Memory B cell (primary cell): ENCODE data around the gene HOXB4.

Experiments
- ATAC-seq: fragments of 150-1000 bp; cut with Tn5 transposase; 2 replicates; pipeline ENCODE4 v1.10.0; 2021; ENCODE audit warnings: low read depth, mild to moderate bottlenecking, moderate library complexity
- DNase-seq, 2 donors: peaks; one replicate each; pipeline ENCODE4 v3.0.0; 2022; ENCODE audit warnings: low spot score in 2 of 2
- H3K27ac Mint-ChIP-seq: one replicate; pipeline ENCODE4 v1.8.0; 2022; ENCODE audit warnings: mild to moderate bottlenecking, moderate library complexity, mixed read lengths
- H3K27me3 Mint-ChIP-seq: one replicate; pipeline ENCODE4 v1.8.0; 2022; ENCODE audit warnings: mixed read lengths
- H3K36me3 Mint-ChIP-seq: one replicate; pipeline ENCODE4 v1.8.0; 2022; ENCODE audit warnings: mild to moderate bottlenecking, mixed read lengths
- H3K4me1 Mint-ChIP-seq: one replicate; pipeline ENCODE4 v1.8.0; 2022; ENCODE audit warnings: mixed read lengths
- H3K4me3 Mint-ChIP-seq: one replicate; pipeline ENCODE4 v1.8.0; 2022; ENCODE audit warnings: mild to moderate bottlenecking, moderate library complexity, mixed read lengths
- H3K9me3 Mint-ChIP-seq: one replicate; pipeline ENCODE4 v1.8.0; 2022; ENCODE audit warnings: mixed read lengths

Gene HOXB4

GRCh38 chr17:48530208-48530886 is 47.8 kb downstream of the HOXB4 start:
- Mint-ChIP-seq H3K27ac (no peak overlapping the region), H3K9me3 (no peaks in the 10 kb centered on the region), H3K36me3 (no peaks in the 10 kb centered on the region), H3K4me3 (no peak overlapping the region), H3K27me3 (peaks cover 19% of the 10 kb centered on the region), H3K4me1 (no peaks in the 10 kb centered on the region)
- no peak for DNase-seq
- ATAC-seq: no peak

- Mint-ChIP-seq H3K36me3 (no peaks in the 10 kb centered on the region), H3K4me3 (no peak overlapping the region), H3K27ac (no peak overlapping the region), H3K27me3 (peaks cover 22% of the 10 kb centered on the region), H3K4me1 (no peaks in the 10 kb centered on the region), H3K9me3 (no peaks in the 10 kb centered on the region)
- DNase-seq: no peak
- ATAC-seq: no peak
Observed at GRCh38 chr17:48529683-48530009, 48.5 kb downstream of the HOXB4 start.

- no peak for ATAC-seq
- H3K9me3 Mint-ChIP-seq: no peaks in the 10 kb centered on the region
- no peak for DNase-seq
- no peaks in the 10 kb centered on the region for H3K4me1 Mint-ChIP-seq
- H3K27ac Mint-ChIP-seq: no peak overlapping the region
- peaks cover 22% of the 10 kb centered on the region for H3K27me3 Mint-ChIP-seq
- no peak overlapping the region for H3K4me3 Mint-ChIP-seq
- no peaks in the 10 kb centered on the region for H3K36me3 Mint-ChIP-seq
Observed at GRCh38 chr17:48528936-48529682, 49.0 kb downstream of the HOXB4 start.

GRCh38 chr17:48528153-48528935 is 49.8 kb downstream of the HOXB4 start:
- H3K27me3 Mint-ChIP-seq: peaks cover 24% of the 10 kb centered on the region
- no peaks in the 10 kb centered on the region for H3K36me3 Mint-ChIP-seq
- H3K4me3 Mint-ChIP-seq: no peak overlapping the region
- DNase-seq (no peak), ATAC-seq (no peak)
- H3K27ac Mint-ChIP-seq: no peak overlapping the region
- H3K4me1 Mint-ChIP-seq: no peaks in the 10 kb centered on the region
- no peaks in the 10 kb centered on the region for H3K9me3 Mint-ChIP-seq

DNA sequence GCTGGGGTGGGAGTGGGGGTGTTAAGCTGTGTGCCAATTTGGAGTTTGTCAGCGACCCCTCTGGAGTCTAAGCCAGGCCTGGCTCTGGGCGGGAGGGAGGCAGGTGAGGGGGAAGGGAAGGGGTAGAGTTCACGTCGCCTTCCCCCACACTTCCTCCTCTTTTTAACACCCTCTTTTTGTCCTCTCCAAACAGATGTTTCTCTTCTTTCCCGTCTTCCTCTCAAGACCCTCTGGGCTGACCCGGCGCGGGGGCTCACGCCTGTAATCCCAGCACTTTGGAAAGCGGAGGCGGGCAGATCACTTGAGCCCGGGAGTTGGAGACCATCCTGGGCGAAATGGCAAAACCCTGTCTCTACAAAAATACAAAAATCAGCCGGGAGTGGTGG is 50.6 kb downstream of the HOXB4 start:
- H3K27me3 Mint-ChIP-seq: peaks cover 24% of the 10 kb centered on the region
- no peaks in the 10 kb centered on the region for H3K36me3 Mint-ChIP-seq
- DNase-seq: no peak
- no peak overlapping the region for H3K4me3 Mint-ChIP-seq
- no peaks in the 10 kb centered on the region for H3K9me3 Mint-ChIP-seq
- no peak for ATAC-seq
- H3K4me1 Mint-ChIP-seq: no peaks in the 10 kb centered on the region
- H3K27ac Mint-ChIP-seq: no peak overlapping the region

GRCh38 chr17:48526608-48527546 is 51.3 kb downstream of the HOXB4 start:
- no peak for DNase-seq
- no peak for ATAC-seq
- Mint-ChIP-seq H3K4me3 (no peak overlapping the region), H3K9me3 (no peaks in the 10 kb centered on the region), H3K36me3 (no peaks in the 10 kb centered on the region), H3K4me1 (no peaks in the 10 kb centered on the region), H3K27ac (no peak overlapping the region), H3K27me3 (peaks cover 26% of the 10 kb centered on the region)
